HUES6 (cell line): Measurements from ENCODE around the gene CALD1.

Experiments
- H3K27ac ChIP-seq: 2 replicates; pipeline ENCODE4 v1.7.0; 2013; ENCODE audit warnings: low read depth, mild to moderate bottlenecking, low read length, inconsistent platforms
- H3K27me3 ChIP-seq: 2 replicates; pipeline ENCODE4 v1.6.1; 2013; ENCODE audit warnings: low read length; ENCODE audit not compliant: control insufficient read depth, insufficient read depth
- H3K36me3 ChIP-seq: 2 replicates; pipeline ENCODE4 v1.6.1; 2013; ENCODE audit warnings: low read length; ENCODE audit not compliant: control insufficient read depth, insufficient read depth
- H3K4me1 ChIP-seq: 2 replicates; pipeline ENCODE4 v1.6.1; 2013; ENCODE audit warnings: low read length; ENCODE audit not compliant: control insufficient read depth, insufficient read depth
- H3K4me3 ChIP-seq: 2 replicates; pipeline ENCODE4 v1.5.1; 2013; ENCODE audit warnings: low read depth, low read length
- H3K9ac ChIP-seq: one replicate; pipeline ENCODE4 v1.6.1; 2013; ENCODE audit warnings: mild to moderate bottlenecking, low read length
- H3K9me3 ChIP-seq: 2 replicates; pipeline ENCODE4 v1.6.1; 2013; ENCODE audit warnings: low read depth, low read length; ENCODE audit not compliant: control insufficient read depth, insufficient read depth

Gene CALD1

GRCh38 chr7:134988161-134988560 is 208.7 kb downstream of the CALD1 start:
- H3K36me3 ChIP-seq: 0 out of 2 replicates have a peak, but pooled peaks cover 4% of the 10 kb centered on the region

GRCh38 chr7:134991469-134992339 is 212.3 kb downstream of the CALD1 start:
- H3K4me3 ChIP-seq: no peak overlapping the region
- H3K27me3 ChIP-seq: no peaks in the 10 kb centered on the region
- H3K36me3 ChIP-seq: peaks cover 13% of the 10 kb centered on the region
- no peak overlapping the region for H3K27ac ChIP-seq
- H3K9me3 ChIP-seq: no peaks in the 10 kb centered on the region
- H3K9ac ChIP-seq: no peak overlapping the region
- H3K4me1 ChIP-seq: peaks cover 4% of the 10 kb centered on the region; the same call in 1 of the 2 replicates

More at GRCh38 chr7:134988161-134988560, 208.7 kb downstream of the CALD1 start:
- Histone ChIP-seq H3K27me3 (no peaks in the 10 kb centered on the region), H3K9ac (no peak overlapping the region), H3K9me3 (no peaks in the 10 kb centered on the region), H3K27ac (no peak overlapping the region), H3K4me1 (peaks cover 4% of the 10 kb centered on the region; the same call in 1 of the 2 replicates), H3K4me3 (no peak overlapping the region)

GRCh38 chr7:134992626-134993179 is 213.3 kb downstream of the CALD1 start:
- H3K9ac ChIP-seq: no peak overlapping the region
- 0 out of 2 replicates have a peak, but pooled peaks cover under 1% of the 10 kb centered on the region for H3K4me1 ChIP-seq
- peaks cover 13% of the 10 kb centered on the region for H3K36me3 ChIP-seq
- no peaks in the 10 kb centered on the region for H3K9me3 ChIP-seq
- H3K27me3 ChIP-seq: no peaks in the 10 kb centered on the region
- no peak overlapping the region for H3K27ac ChIP-seq
- H3K4me3 ChIP-seq: no peak overlapping the region

- Histone ChIP-seq H3K9ac (no peak overlapping the region), H3K27ac (no peak overlapping the region)
Observed at GRCh38 chr7:134993877-134994456, 214.5 kb downstream of the CALD1 start.

DNA sequence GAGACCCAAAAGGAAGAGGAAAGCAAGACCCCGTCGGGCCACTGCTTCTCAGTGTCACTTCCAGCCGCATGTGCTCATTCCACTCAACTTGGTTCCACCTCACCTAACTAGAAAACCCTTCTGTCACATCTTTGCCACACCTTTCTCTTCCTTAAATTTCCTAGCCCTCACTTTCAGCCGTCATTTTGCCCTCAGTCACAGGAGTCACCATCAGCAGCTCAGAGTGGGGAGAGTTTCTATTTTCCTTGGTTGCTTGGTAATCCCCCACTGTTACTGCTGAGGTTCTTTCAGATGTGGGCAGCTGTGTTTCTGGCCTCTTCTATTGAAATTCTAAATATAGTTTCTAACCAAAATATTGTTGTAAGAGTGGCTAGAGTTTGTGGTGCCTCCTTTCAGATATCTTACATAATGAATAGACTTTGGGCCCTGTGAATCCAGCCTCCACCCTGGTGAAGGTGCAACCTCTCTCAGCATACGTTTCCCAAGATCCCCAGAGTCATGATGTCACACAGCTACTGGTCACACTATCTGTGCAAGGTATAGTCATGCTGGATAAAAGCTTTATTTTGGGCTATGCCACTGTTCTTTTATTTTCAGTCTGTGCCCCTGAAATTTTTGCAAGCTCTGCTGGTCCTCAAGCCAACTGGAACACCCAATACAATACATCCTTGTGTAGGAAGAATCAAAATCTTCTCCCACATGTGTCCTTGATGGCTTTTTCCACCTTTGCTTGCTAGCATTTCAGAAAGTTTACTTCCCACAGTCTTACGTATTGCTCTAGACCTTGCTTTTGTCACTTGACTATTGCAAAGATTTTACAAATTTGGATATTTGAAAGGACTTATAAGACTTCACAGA is 216.0 kb downstream of the CALD1 start:
- Histone ChIP-seq H3K27ac (no peak overlapping the region), H3K9ac (no peak overlapping the region), H3K36me3 (peaks cover 13% of the 10 kb centered on the region), H3K9me3 (no peaks in the 10 kb centered on the region), H3K4me3 (no peak overlapping the region), H3K27me3 (no peaks in the 10 kb centered on the region), H3K4me1 (no peaks in the 10 kb centered on the region)

More at GRCh38 chr7:134993877-134994456, 214.5 kb downstream of the CALD1 start:
- Histone ChIP-seq H3K4me3 (no peak overlapping the region), H3K36me3 (peaks cover 13% of the 10 kb centered on the region), H3K9me3 (no peaks in the 10 kb centered on the region), H3K4me1 (no peaks in the 10 kb centered on the region), H3K27me3 (no peaks in the 10 kb centered on the region)

DNA sequence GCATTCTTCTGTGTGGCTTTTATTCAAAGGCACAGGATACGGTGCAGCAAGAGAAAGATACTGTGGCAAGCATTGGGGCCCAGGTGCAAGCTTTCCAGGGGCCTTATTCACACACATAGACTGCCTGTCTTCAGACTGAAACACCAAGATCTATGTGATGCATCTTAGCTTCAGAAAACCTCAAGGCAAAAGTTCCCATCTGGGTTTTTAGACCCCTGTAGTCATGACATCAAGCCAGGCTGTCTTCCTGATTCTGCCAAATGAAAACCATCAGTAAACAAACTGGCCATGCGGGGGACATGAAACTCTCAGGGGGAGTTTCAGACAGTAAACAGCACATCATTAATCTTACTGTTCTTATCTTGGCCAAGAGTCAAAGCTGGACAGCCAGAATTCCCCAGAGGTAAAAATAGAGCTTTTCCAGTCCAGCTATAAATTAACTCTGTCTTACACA is 216.7 kb downstream of the CALD1 start:
- Histone ChIP-seq H3K4me1 (no peaks in the 10 kb centered on the region), H3K36me3 (peaks cover 8% of the 10 kb centered on the region), H3K27ac (no peak overlapping the region), H3K27me3 (no peaks in the 10 kb centered on the region), H3K9me3 (no peaks in the 10 kb centered on the region), H3K9ac (no peak overlapping the region), H3K4me3 (no peak overlapping the region)

DNA sequence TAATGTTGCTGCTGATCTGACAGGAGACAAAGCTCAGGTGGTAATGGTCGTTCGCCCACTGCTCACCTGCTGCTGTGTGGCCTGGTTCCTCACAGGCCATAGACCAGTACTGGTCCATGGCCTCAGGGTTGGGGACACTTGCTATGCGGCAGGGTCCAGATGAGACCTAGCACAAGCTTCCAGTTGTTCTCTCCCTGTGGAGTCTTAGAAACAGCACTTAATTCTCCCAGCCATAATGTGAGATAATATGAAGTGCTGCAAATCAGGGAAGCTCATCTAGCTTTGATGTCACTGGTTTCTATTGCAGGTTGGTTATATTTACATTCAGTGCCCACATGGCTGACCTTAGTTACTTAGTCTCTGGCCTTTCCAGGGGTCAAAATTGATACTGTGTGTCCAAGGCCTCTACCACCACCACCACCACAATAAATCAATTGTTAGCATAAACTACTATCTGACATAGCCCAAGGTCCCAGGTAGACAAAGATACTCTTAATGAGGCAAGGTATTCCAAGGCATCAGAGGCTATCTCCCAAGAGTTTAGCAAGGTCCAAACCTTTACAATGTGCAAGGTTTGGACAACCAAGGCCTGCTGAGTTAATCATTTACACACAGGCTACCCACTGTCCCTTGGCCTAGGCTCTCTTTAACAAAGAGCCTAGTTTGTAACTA is 217.9 kb downstream of the CALD1 start:
- Histone ChIP-seq H3K36me3 (peaks cover 8% of the 10 kb centered on the region), H3K4me1 (no peaks in the 10 kb centered on the region), H3K27ac (no peak overlapping the region), H3K9me3 (no peaks in the 10 kb centered on the region), H3K9ac (no peak overlapping the region), H3K27me3 (no peaks in the 10 kb centered on the region), H3K4me3 (no peak overlapping the region)

DNA sequence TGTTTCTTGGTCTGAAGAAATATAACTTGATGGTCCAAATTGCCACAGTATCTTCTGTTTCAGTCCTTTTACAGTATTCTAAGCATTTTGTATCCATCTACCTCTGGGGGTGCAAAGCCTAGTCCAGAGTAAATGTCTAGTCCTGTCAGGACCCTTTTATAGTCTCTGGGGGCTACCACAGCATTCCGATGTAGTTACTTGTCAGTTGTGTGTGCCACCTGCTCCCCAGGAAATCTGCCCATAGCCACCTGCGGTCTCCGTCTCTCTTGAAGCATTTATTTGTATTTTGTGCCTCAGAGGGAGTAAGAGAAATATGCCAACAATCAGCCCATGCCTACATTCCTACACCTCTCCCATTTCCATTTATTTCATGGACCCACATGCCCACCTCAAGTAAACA is 219.7 kb downstream of the CALD1 start:
- H3K27me3 ChIP-seq: no peaks in the 10 kb centered on the region
- no peak overlapping the region for H3K27ac ChIP-seq
- no peak overlapping the region for H3K4me3 ChIP-seq
- no peaks in the 10 kb centered on the region for H3K9me3 ChIP-seq
- H3K9ac ChIP-seq: no peak overlapping the region
- peaks cover 3% of the 10 kb centered on the region; the same call in 1 of the 2 replicates for H3K36me3 ChIP-seq
- H3K4me1 ChIP-seq: no peaks in the 10 kb centered on the region

GRCh38 chr7:135001390-135002165 is 222.1 kb downstream of the CALD1 start:
- no peaks in the 10 kb centered on the region for H3K27me3 ChIP-seq
- no peaks in the 10 kb centered on the region for H3K36me3 ChIP-seq
- no peaks in the 10 kb centered on the region for H3K9me3 ChIP-seq
- H3K27ac ChIP-seq: no peak overlapping the region
- no peak overlapping the region for H3K4me3 ChIP-seq
- no peak overlapping the region for H3K9ac ChIP-seq
- H3K4me1 ChIP-seq: no peaks in the 10 kb centered on the region
